ENCODE measurements around the gene SCML2. TPM values are rescaled to one million over a fixed set of nuclear protein-coding genes. Genes with fewer than 3 reads are reported as not detected.

Gene SCML2
- total and polyA plus RNA-seq, 2 of the 13 experiments (the other 11 are each of a cell fraction or from before 2014, with no cell fraction given), result 5.1 to 7.6 TPM

DNA sequence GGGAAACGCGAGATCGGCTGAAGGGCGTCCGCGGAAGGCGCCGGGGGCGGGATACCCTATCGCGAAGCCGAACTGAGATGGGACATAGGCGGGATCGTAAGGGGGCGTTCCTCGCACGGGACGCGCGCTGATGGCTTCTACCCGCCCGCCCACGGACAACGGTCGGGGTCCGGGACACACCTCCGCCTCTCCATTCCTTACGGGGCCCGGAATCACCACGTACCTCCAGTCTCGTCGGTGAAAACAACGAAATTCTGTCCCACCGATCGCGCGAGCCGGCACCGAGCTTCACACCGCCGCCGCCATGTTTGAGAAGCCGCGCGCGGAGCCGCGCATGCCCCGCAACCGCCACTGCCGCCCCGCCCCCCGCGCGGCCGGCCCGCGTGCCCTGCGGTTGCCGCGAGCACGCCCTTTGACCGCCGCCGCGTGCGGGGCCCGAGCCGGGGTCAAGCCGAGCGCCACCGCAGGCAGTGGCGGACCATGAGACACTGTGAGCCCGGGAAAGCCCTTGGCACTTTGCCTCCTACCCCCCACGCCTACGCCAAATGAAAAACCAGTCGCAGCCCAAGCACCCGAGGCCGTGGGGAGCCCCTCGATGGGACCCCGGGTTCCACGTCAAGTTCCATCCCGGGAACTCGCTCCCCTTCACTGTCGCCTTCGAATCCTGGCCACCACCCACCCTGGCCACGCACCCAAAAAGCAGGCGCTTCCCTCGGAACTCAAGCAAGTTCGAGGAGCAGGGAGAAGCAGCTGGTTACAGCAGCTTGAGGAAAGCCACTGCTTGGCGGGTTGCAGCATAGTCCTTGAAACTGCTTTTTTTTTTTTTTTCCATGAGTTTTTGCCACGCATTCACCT lies at the start of gene SCML2 (continued):
- no peak for TF ChIP-seq ZNF383 (CRISPR knock-in tag; IDR thresholded peaks at IDR 0.05; ENCODE audit: borderline replicate concordance)
- TF ChIP-seq ZNF619 (CRISPR knock-in tag; IDR thresholded peaks at IDR 0.05), result no peak
- TF ChIP-seq ASH2L (IDR thresholded peaks at IDR 0.05; ENCODE audit: insufficient read length, low read depth, low read length), result peak; percentile 66
- peak; percentile 33; the same call in 1 of the 2 replicates for TF ChIP-seq ZSCAN31 (CRISPR knock-in tag; IDR thresholded peaks at IDR 0.05; ENCODE audit: low read depth)
- no peak for TF ChIP-seq NR2F6 (IDR thresholded peaks at IDR 0.05)
- 0 out of 2 replicates have a peak, but pooled peaks have one; percentile 36 for TF ChIP-seq NR2F6 (CRISPR knock-in tag; IDR thresholded peaks at IDR 0.05)
- TF ChIP-seq ZNF841 (CRISPR knock-in tag; IDR thresholded peaks at IDR 0.05; ENCODE audit: borderline replicate concordance), result peak; percentile 56; the same call in 1 of the 2 replicates
- no peak for TF ChIP-seq ZNF34 (CRISPR knock-in tag; IDR thresholded peaks at IDR 0.05; ENCODE audit: borderline replicate concordance)
- no peak for TF ChIP-seq KLF6 (CRISPR knock-in tag; IDR thresholded peaks at IDR 0.05)
- no peak for TF ChIP-seq SOX13 (IDR thresholded peaks at IDR 0.05)
- no peak for TF ChIP-seq SOX13 (CRISPR knock-in tag; conservative IDR thresholded peaks at IDR 0.05 in 1 of 2, IDR thresholded peaks at IDR 0.05 in 1 of 2)
- TF ChIP-seq ISX (CRISPR knock-in tag; conservative IDR thresholded peaks at IDR 0.05), result no peak
- TF ChIP-seq MAZ (IDR thresholded peaks at IDR 0.05; ENCODE audit: borderline replicate concordance, low read depth, low read length), result no peak
- TF ChIP-seq MAZ (CRISPR knock-in tag; IDR thresholded peaks at IDR 0.05; ENCODE audit: low read depth), result peak; percentile 40; the same call in 1 of the 2 replicates
- TF ChIP-seq RBFOX2 (IDR thresholded peaks at IDR 0.05; ENCODE audit: low read depth, low read length), result peak; percentile 55
- TF ChIP-seq, protein P1, sequence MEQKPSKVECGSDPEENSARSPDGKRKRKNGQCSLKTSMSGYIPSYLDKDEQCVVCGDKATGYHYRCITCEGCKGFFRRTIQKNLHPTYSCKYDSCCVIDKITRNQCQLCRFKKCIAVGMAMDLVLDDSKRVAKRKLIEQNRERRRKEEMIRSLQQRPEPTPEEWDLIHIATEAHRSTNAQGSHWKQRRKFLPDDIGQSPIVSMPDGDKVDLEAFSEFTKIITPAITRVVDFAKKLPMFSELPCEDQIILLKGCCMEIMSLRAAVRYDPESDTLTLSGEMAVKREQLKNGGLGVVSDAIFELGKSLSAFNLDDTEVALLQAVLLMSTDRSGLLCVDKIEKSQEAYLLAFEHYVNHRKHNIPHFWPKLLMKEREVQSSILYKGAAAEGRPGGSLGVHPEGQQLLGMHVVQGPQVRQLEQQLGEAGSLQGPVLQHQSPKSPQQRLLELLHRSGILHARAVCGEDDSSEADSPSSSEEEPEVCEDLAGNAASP (CRISPR knock-in tag; IDR thresholded peaks at IDR 0.05; ENCODE audit: borderline replicate concordance), result 0 out of 2 replicates have a peak, but pooled peaks have one; percentile 17
- TF ChIP-seq ZIK1 (CRISPR knock-in tag; IDR thresholded peaks at IDR 0.05; ENCODE audit: borderline replicate concordance, low read depth), result 0 out of 2 replicates have a peak, but pooled peaks have one; percentile 50
- TF ChIP-seq TARDBP (CRISPR knock-in tag; IDR thresholded peaks at IDR 0.05), result no peak
- no peak for TF ChIP-seq ZNF382 (CRISPR knock-in tag; IDR thresholded peaks at IDR 0.05; ENCODE audit: borderline replicate concordance)
- no peak; the same call in 1 of the 2 replicates for TF ChIP-seq ZFP90 (CRISPR knock-in tag; IDR thresholded peaks at IDR 0.05; ENCODE audit: borderline replicate concordance)
- TF ChIP-seq ZNF737 (CRISPR knock-in tag; IDR thresholded peaks at IDR 0.05; ENCODE audit: borderline replicate concordance), result no peak
- TF ChIP-seq ZSCAN21 (CRISPR knock-in tag; IDR thresholded peaks at IDR 0.05; ENCODE audit: borderline replicate concordance), result no peak
- TF ChIP-seq HOXA3 (CRISPR knock-in tag; IDR thresholded peaks at IDR 0.05), result peak; percentile 64
- TF ChIP-seq, protein P2, sequence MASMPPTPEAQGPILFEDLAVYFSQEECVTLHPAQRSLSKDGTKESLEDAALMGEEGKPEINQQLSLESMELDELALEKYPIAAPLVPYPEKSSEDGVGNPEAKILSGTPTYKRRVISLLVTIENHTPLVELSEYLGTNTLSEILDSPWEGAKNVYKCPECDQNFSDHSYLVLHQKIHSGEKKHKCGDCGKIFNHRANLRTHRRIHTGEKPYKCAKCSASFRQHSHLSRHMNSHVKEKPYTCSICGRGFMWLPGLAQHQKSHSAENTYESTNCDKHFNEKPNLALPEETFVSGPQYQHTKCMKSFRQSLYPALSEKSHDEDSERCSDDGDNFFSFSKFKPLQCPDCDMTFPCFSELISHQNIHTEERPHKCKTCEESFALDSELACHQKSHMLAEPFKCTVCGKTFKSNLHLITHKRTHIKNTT (CRISPR knock-in tag; IDR thresholded peaks at IDR 0.05), result no peak
- TF ChIP-seq ZNF501 (CRISPR knock-in tag; IDR thresholded peaks at IDR 0.05), result no peak
- no peak for TF ChIP-seq MTA1 (CRISPR knock-in tag; IDR thresholded peaks at IDR 0.05; ENCODE audit: borderline replicate concordance)

Data from HepG2 (cell line).